SK-N-SH treated with all-trans-retinoic acid at 6 μM for 48 hours (cell line): ENCODE measurements around the gene ZNF138.

ENCODE experiments used
- ARNTL ChIP-seq: fragments of 450-650 bp; formaldehyde crosslinking; IDR thresholded peaks from 2 replicates; pipeline ENCODE4 v1.5.0; 2020; ENCODE audit warnings: low read depth, mild to moderate bottlenecking, moderate library complexity, borderline replicate concordance
- BACH2 ChIP-seq: fragments of 250-450 bp; sonication (Bioruptor Pico); IDR thresholded peaks from 2 replicates; pipeline ENCODE4 v1.9.0; 2021; ENCODE audit warnings: mild to moderate bottlenecking, borderline replicate concordance
- CSRNP3 ChIP-seq: fragments of 250-450 bp; sonication (Bioruptor Pico); IDR thresholded peaks from 2 replicates; pipeline ENCODE4 v1.5.1; 2021; ENCODE audit warnings: mild to moderate bottlenecking, moderate library complexity
- PATZ1 ChIP-seq: fragments of 250-450 bp; sonication (Bioruptor Pico); IDR thresholded peaks from 2 replicates; pipeline ENCODE4 v1.8.0; 2020; ENCODE audit warnings: mild to moderate bottlenecking, moderate library complexity, borderline replicate concordance
- POU6F1 ChIP-seq: fragments of 250-450 bp; sonication (Bioruptor Pico); IDR thresholded peaks from 2 replicates; pipeline ENCODE4 v1.8.0; 2021; ENCODE audit warnings: low read depth, mild to moderate bottlenecking, moderate library complexity, borderline replicate concordance
- PPARA ChIP-seq: fragments of 250-450 bp; sonication (Bioruptor Pico); IDR thresholded peaks from 2 replicates; pipeline ENCODE4 v1.5.0; 2020; ENCODE audit warnings: mild to moderate bottlenecking, borderline replicate concordance
- RARB ChIP-seq: fragments of 250-450 bp; sonication (Bioruptor Pico); IDR thresholded peaks from 2 replicates; pipeline ENCODE4 v1.8.0; 2021; ENCODE audit warnings: mild to moderate bottlenecking, moderate library complexity
- SNAI2 ChIP-seq: fragments of 250-450 bp; sonication (Bioruptor Pico); IDR thresholded peaks from 2 replicates; pipeline ENCODE4 v1.5.0; 2020; ENCODE audit warnings: mild to moderate bottlenecking, moderate library complexity
- TCF4 ChIP-seq: fragments of 250-450 bp; sonication (Bioruptor Pico); IDR thresholded peaks from 2 replicates; pipeline ENCODE4 v1.8.0; 2021; ENCODE audit warnings: mild to moderate bottlenecking, moderate library complexity, borderline replicate concordance
- TOX ChIP-seq: fragments of 250-450 bp; sonication (Bioruptor Pico); IDR thresholded peaks from 2 replicates; pipeline ENCODE4 v1.8.0; 2021; ENCODE audit warnings: mild to moderate bottlenecking, moderate library complexity, borderline replicate concordance
- ZFP3 ChIP-seq: fragments of 250-450 bp; sonication (Bioruptor Pico); IDR thresholded peaks from 2 replicates; pipeline ENCODE4 v1.5.0; 2020; ENCODE audit warnings: mild to moderate bottlenecking, moderate library complexity
- ZFP30 ChIP-seq: fragments of 450-650 bp; formaldehyde crosslinking; IDR thresholded peaks from 2 replicates; pipeline ENCODE4 v1.5.0; 2022; ENCODE audit warnings: mild to moderate bottlenecking, moderate library complexity
- ZNF565 ChIP-seq: fragments of 450-650 bp; formaldehyde crosslinking; conservative IDR thresholded peaks from 2 replicates; pipeline ENCODE4 v1.5.0; 2020; ENCODE audit warnings: low read depth, mild to moderate bottlenecking, moderate library complexity
- TF ChIP-seq, protein P1 (sequence below): fragments of 250-450 bp; sonication (Bioruptor Pico); IDR thresholded peaks from 2 replicates; pipeline ENCODE4 v1.5.1; 2020; ENCODE audit warnings: low read depth, mild to moderate bottlenecking, moderate library complexity

- TF ChIP-seq PPARA (CRISPR knock-in tag), result no peak
- no peak for TF ChIP-seq ZFP30 (CRISPR knock-in tag)
- no peak for TF ChIP-seq SNAI2 (CRISPR knock-in tag)
- TF ChIP-seq TOX (CRISPR knock-in tag), result no peak
- TF ChIP-seq RARB (CRISPR knock-in tag), result no peak
- no peak for TF ChIP-seq BACH2 (CRISPR knock-in tag)
- TF ChIP-seq PATZ1 (CRISPR knock-in tag), result no peak
- TF ChIP-seq, protein P1, sequence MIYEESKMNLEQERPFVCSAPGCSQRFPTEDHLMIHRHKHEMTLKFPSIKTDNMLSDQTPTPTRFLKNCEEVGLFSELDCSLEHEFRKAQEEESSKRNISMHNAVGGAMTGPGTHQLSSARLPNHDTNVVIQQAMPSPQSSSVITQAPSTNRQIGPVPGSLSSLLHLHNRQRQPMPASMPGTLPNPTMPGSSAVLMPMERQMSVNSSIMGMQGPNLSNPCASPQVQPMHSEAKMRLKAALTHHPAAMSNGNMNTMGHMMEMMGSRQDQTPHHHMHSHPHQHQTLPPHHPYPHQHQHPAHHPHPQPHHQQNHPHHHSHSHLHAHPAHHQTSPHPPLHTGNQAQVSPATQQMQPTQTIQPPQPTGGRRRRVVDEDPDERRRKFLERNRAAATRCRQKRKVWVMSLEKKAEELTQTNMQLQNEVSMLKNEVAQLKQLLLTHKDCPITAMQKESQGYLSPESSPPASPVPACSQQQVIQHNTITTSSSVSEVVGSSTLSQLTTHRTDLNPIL, result no peak
- TF ChIP-seq POU6F1, result no peak
- TF ChIP-seq ZNF565, result no peak
- no peak for TF ChIP-seq CSRNP3 (CRISPR knock-in tag)
- peak; percentile 10; the same call in 1 of the 2 replicates for TF ChIP-seq TCF4 (CRISPR knock-in tag)
- no peak for TF ChIP-seq ZFP3 (CRISPR knock-in tag)
- TF ChIP-seq ARNTL (CRISPR knock-in tag), result no peak
These were observed at the start of gene ZNF138 for GRCh38 chr7:64794171-64794844.
